Ectodermal cell (in vitro differentiated cells): ENCODE results near the gene RNF4.

ENCODE experiments used
- H3K27ac ChIP-seq: 2 replicates; pipeline ENCODE4 v1.7.0; 2013; ENCODE audit warnings: mild to moderate bottlenecking, low read depth, low read length; ENCODE audit not compliant: insufficient read depth, poor library complexity, severe bottlenecking
- H3K27me3 ChIP-seq: 2 replicates; pipeline ENCODE4 v1.7.0; 2013; ENCODE audit warnings: mild to moderate bottlenecking, low read length; ENCODE audit not compliant: insufficient read depth, control insufficient read depth, poor library complexity, severe bottlenecking
- H3K36me3 ChIP-seq: one replicate; pipeline ENCODE4 v1.7.0; 2013; ENCODE audit warnings: low read length; ENCODE audit not compliant: control insufficient read depth, insufficient read depth
- H3K4me1 ChIP-seq: one replicate; pipeline ENCODE4 v1.7.0; 2013; ENCODE audit warnings: low read length; ENCODE audit not compliant: control insufficient read depth, insufficient read depth
- H3K4me3 ChIP-seq: 2 replicates; pipeline ENCODE4 v1.7.0; 2013; ENCODE audit warnings: low read depth, low read length, control low read depth; ENCODE audit not compliant: insufficient read depth
- H3K9me3 ChIP-seq: 2 replicates; pipeline ENCODE4 v1.7.0; 2013; ENCODE audit warnings: mild to moderate bottlenecking, low read length, moderate library complexity; ENCODE audit not compliant: control insufficient read depth
- WGBS, 2 experiments: methylation state at CpG; one replicate each; pipeline ENCODE4 v1.1.7; 2013; ENCODE audit warnings: missing lambda C conversion rate in 2 of 2; 5-methylcytosine and 5-hydroxymethylcytosine counted together

Gene RNF4

DNA sequence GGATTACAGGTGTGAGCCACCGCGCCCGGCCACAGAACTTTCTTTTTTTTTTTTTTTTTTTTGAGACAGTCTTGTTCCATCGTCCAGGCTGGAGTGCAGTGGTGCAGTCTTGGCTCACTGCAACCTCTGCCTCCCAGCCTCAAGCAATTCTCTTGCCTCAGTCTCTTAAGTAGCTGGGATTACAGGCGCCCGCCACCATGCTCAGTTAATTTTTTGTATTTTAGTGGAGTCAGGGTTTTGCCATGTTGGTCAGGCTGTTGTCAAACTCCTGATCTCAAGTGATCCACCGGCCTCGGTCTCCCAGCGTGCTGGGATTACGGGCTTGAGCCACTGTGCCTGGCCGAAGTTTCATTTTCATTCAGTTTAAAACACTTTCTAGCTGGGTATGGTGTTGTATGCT, 83.9 kb downstream of the RNF4 start:
- Histone ChIP-seq H3K27me3 (no peaks in the 10 kb centered on the region), H3K9me3 (no peaks in the 10 kb centered on the region), H3K4me3 (no peak overlapping the region), H3K27ac (no peak overlapping the region), H3K4me1 (no peaks in the 10 kb centered on the region), H3K36me3 (no peaks in the 10 kb centered on the region)
- 90 to 93% methylated on average over 11 of the region's 11 CpGs for WGBS, 2 experiments

- Histone ChIP-seq H3K27me3 (no peaks in the 10 kb centered on the region), H3K4me1 (no peaks in the 10 kb centered on the region), H3K36me3 (no peaks in the 10 kb centered on the region), H3K27ac (no peak overlapping the region), H3K9me3 (no peaks in the 10 kb centered on the region), H3K4me3 (no peak overlapping the region)
- 90 to 96% methylated on average over 6 of the region's 6 CpGs for WGBS, 2 experiments
These were observed 89.4 kb downstream of the RNF4 start for GRCh38 chr4:2558301-2558700.

GRCh38 chr4:2560167-2560566, 91.3 kb downstream of the RNF4 start:
- no peaks in the 10 kb centered on the region for H3K36me3 ChIP-seq
- 93 to 96% methylated on average over 12 of the region's 12 CpGs for WGBS, 2 experiments
- H3K27ac ChIP-seq = no peak overlapping the region
- no peak overlapping the region for H3K4me3 ChIP-seq
- H3K27me3 ChIP-seq = no peaks in the 10 kb centered on the region
- no peaks in the 10 kb centered on the region for H3K4me1 ChIP-seq
- H3K9me3 ChIP-seq = no peaks in the 10 kb centered on the region
